Mononuclear cell (primary cell): ENCODE results near the gene TGFB2. TPM values are rescaled to one million over a fixed set of nuclear protein-coding genes. Genes with fewer than 3 reads are reported as not detected.

Experiments
- H3K27me3 ChIP-seq: 2 replicates; pipeline ENCODE4 v1.6.0; 2011; ENCODE audit warnings: low read length, control low read depth; ENCODE audit not compliant: insufficient read depth
- H3K4me1 ChIP-seq: 2 replicates; pipeline ENCODE4 v1.5.1; 2011; ENCODE audit warnings: mild to moderate bottlenecking, low read length, control low read depth; ENCODE audit not compliant: insufficient read depth
- H3K4me3 ChIP-seq: 2 replicates; pipeline ENCODE4 v1.5.1; 2011; ENCODE audit warnings: mild to moderate bottlenecking, low read length, moderate library complexity
- H3K9me3 ChIP-seq: 2 replicates; pipeline ENCODE4 v1.5.1; 2011; ENCODE audit warnings: low read depth, mild to moderate bottlenecking, control low read depth, low read length
- total RNA-seq: library from RNA; depleted of rRNA; stranded (reverse); fragments of >200 nt; gene quantifications from one replicate; pipeline ENCODE4 v1.2.3, GENCODE V29; 2012

TGFB2 gene
- total RNA-seq, 1 donor: 0.31 TPM

DNA sequence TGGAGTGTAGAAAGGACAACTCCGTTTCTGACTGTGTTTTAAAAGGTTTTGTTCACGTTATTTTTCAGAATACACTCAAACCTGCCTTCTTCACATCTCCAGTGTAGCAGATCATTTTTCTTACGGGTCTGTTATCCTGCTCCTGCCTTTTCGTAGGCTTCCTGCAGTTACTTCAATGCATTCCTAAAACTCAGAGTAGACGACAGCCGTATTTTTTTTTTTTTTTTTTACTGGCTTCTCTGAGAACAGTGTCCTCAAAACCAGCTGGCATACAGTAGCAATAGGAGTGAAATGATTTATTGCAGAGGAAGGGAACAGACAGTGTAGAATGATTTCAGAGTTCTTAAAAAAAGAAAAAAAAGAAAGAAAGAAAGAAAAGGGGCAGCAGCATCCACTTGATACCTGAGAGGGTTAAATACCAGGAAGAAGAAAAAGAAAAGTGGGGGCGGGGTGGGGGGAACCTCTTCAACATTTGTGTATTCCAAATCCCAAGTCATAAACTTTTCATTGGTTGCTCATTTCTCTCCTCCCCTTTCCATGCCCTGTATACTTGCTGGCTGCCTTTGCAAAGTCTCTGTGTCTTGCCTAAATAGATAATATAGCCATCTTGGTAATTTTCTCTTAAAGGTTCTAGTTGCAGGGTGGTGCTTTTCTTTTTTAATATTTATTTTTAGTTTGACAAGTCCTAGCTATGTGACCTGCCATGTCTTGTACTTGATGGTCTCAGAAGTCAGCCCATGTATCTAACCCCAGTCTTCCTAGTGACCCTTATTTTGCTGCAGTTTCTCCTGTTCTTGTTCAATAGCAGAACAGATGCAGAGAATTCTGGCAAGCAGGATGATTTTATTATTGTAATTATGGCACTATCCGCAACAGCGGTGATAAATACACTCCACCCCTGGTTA, 2.8 kb downstream of the TGFB2 start:
- H3K4me1 ChIP-seq: peaks cover 36% of the 10 kb centered on the region
- H3K4me3 ChIP-seq: no peak overlapping the region
- no peaks in the 10 kb centered on the region for H3K9me3 ChIP-seq
- H3K27me3 ChIP-seq: peaks cover 60% of the 10 kb centered on the region

DNA sequence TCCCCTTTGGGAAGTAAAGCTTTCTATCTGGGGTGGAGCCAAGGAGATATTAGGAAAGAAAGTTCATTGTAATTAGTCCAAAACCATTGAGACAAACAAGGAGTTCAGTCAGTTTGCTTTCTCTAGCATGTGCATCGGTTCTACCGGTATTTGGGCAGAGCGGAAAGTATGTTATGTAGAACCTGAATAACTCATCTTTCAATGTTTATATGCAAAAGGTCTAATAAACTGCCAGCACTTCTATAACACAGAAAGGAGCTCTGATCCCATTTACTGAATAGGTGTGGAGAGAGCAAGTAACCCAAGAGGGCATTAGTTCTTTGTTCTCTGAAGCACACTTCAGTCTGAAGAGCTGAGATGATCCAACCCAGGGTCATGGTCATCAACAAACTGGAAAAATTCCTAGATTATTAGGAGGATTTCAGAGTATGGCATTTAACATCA, 3.5 kb downstream of the TGFB2 start:
- no peaks in the 10 kb centered on the region for H3K9me3 ChIP-seq
- no peak overlapping the region for H3K4me3 ChIP-seq
- H3K27me3 ChIP-seq: peaks cover 56% of the 10 kb centered on the region
- peaks cover 36% of the 10 kb centered on the region for H3K4me1 ChIP-seq

DNA sequence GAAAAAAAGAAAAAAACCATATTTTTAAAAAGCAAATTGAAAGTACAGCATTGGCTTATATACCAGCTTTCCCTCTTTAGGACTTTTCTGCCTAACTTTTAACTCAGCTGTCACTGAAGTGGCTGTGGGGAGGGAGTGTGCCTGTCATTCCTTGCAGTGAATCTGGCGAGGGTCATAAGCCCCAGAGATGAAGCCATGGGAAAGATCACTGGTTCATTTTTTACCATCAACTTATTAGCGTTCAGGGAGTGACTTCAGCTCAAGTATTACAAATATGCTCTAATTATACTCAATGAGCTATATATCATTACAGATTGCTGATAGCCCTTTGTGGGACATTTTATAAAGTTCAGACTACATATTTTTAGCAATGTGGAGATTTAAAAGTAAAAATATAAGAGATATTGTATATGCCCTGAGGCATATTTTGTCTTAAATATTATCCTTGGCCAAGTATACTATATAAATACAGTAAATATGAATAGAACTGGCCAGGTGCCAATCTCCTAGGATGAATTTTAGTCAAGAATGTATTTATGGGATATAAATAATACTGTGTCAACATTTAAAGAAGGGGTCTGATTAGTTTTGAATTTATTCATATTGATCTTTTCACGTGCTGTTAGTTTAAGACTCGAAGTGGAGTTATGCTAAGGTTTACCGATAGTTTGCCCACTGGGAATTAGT, 4.4 kb downstream of the TGFB2 start:
- no peaks in the 10 kb centered on the region for H3K9me3 ChIP-seq
- H3K27me3 ChIP-seq: peaks cover 49% of the 10 kb centered on the region
- no peak overlapping the region for H3K4me3 ChIP-seq
- peaks cover 36% of the 10 kb centered on the region for H3K4me1 ChIP-seq

DNA sequence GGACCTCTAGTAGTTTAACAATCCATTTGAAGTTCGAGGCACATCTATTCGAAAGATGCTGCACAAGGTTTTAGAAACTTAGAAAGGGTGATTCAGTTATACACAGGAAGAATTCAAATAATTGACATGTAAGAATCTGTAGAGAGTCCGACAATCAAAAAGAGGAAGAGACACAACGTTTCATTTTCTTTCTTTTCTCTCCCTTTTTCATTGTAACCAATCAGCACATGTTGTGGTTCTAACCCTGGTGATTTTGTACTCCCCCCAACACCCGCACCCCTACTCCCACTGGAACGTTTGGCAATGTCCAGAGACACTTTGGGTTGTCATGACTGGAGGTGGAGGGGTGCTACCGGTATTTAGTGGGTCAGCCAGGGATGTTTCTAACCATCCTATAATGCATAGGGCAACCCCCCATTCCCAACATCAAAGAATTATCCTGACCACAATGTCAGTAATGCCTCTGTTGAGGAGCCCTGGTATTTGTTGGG, 4.9 kb downstream of the TGFB2 start:
- no peak overlapping the region for H3K4me3 ChIP-seq

DNA sequence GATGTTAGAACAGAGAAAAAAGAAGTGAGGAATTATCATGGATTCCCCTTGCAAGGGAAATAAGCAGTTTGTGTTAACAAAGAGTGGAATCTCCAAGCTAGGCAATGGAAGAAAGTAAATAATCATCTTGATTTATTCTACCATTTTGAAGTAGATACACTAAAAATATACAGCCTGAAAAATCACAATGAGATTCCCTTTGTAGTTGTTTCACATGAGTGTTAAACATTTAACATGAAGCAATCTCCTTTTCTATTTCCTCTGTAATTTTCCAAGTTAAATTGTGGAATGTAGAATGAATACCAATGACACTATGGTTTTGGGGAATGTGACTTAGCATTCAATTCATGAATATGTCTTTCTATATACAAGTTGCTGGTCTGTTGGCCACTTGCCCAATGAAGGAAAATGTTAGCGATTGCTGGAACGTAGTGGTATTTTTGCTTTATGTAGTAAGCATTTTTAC, 5.7 kb downstream of the TGFB2 start:
- Histone ChIP-seq H3K4me1 (peaks cover 23% of the 10 kb centered on the region), H3K27me3 (peaks cover 35% of the 10 kb centered on the region), H3K9me3 (no peaks in the 10 kb centered on the region), H3K4me3 (no peak overlapping the region)

More for the DNA sequence above, 4.9 kb downstream of the TGFB2 start:
- Histone ChIP-seq H3K4me1 (peaks cover 30% of the 10 kb centered on the region), H3K27me3 (peaks cover 43% of the 10 kb centered on the region), H3K9me3 (no peaks in the 10 kb centered on the region)

DNA sequence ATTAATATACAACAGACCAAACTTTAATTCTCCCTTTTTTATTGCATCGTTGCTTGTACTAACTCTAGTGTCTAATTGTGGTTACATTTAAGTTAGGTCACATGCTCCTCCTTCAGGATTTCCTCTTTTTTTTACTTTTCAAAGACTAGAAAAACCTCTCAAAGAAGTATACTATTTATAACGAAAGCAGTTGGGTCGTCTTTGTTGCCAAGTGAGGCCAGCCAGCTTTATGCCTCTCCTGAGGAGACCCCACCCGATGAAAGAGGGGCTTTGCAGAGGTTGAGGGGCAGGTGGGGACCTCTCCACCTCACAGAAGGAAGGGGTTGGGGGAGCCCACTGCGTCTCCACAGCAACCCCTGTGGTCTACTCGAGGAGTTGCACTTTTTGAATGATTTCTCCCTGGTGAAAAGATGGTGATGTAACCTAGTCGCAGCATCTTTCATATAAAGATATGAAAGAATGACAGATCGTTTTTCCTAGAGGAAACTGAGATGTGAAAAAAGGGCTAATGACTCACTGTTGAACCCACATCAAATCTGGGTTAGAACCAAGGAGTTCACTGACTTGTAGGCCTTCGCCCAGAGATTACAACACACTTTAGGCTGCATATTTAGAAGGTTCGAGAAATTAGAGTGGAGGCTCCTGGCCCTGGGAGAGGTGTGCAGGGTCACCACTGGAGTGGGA, 6.4 kb downstream of the TGFB2 start:
- Histone ChIP-seq H3K27me3 (peaks cover 28% of the 10 kb centered on the region), H3K9me3 (no peaks in the 10 kb centered on the region), H3K4me1 (peaks cover 16% of the 10 kb centered on the region), H3K4me3 (peak overlapping the region; percentile 11)

DNA sequence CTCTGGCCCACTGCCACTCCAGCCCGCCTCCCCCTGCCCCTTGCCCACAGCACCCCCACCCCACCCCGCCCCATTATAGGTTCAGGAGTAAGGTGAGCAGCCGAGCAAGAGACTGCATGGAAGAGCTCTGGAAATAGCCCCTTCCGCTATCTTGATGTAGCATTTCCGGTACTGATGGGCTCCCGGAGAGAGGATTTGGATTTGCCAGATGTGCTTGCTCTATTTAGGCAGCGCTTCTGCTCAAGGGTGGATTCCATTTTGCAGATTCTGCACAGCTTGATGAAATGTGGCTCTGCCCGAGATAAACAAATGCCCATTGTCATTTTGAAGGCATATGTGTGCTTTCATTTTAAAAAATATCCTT, 6.9 kb downstream of the TGFB2 start:
- peaks cover 23% of the 10 kb centered on the region for H3K27me3 ChIP-seq
- no peaks in the 10 kb centered on the region for H3K9me3 ChIP-seq
- H3K4me3 ChIP-seq: no peak overlapping the region
- H3K4me1 ChIP-seq: peaks cover 10% of the 10 kb centered on the region

DNA sequence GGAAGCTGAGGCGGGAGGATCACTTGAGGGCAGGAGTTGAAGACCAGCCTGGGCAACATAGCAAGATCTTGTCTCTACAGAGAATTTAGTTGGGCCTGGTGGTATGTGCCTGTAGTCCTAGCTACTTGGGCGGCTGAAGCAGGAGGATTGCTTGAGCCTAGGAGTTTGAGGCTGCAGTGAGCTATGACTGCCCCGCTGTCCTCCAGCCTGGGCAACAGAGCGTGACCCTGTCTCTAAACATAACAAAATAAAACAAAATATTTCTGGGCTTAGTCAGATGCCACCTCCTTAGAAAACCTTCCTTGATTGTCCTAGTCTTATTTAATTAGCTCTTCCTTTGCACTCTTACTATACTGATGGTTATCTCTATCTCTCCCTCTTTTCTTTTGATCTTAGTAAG, 8.5 kb downstream of the TGFB2 start:
- H3K27me3 ChIP-seq: peaks cover 9% of the 10 kb centered on the region
- H3K4me3 ChIP-seq: no peak overlapping the region
- no peaks in the 10 kb centered on the region for H3K9me3 ChIP-seq
- H3K4me1 ChIP-seq: peaks cover 4% of the 10 kb centered on the region

DNA sequence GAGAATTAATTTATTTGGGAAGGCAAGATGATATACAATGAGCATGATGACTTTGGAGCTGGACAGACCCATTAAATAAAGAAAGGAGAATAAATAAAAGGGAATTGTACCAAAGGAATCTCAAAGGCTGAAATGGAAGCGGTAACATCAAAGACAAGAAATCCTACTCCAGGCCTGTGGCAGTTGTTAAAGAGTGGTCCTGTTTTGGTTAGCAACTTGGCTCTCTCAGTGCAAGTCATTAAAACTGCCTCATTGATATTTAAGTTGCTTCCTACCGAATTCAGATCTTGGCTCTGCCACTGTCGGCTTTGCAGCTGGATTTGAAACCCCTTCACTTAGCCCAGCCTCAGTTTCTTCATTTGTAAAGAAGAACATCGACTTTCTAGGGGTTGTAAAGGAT, 10.1 kb downstream of the TGFB2 start:
- no peaks in the 10 kb centered on the region for H3K27me3 ChIP-seq

DNA sequence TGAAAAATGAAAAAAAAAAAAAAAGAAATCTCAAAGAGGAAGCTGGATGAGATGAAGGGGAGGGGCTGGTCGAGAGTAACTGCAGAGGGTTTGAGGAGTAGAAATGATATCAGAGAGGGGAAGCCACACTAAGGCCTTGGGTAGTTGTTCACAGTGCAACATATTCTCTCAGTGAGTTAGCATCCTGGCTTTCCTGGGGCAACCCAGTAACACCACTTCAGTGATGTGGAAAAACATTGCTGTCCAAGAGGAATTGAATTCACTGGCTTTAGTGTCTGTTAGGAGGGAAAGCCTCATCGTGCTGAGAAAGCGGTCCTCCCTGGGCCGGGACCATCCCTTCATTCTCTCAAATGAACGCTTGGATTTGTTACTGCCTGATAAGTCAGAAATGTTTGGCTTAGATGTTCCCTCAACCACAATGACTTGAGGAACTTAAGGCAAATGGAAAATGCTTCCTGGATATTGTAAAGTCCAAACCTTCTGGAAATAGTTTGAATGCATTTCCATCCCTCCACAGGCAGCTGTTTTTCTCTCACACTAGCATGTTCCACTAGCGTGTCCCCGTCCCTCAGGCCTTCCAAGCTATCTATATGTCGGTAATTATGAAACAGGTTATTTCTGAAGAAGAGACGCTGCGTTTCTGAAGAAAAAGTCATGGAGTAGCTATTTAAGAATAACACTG, 12.2 kb downstream of the TGFB2 start:
- no peaks in the 10 kb centered on the region for H3K4me1 ChIP-seq
- H3K9me3 ChIP-seq: no peaks in the 10 kb centered on the region
- H3K27me3 ChIP-seq: no peaks in the 10 kb centered on the region

More for the DNA sequence above, 10.1 kb downstream of the TGFB2 start:
- Histone ChIP-seq H3K4me3 (no peak overlapping the region), H3K9me3 (no peaks in the 10 kb centered on the region), H3K4me1 (peaks cover 4% of the 10 kb centered on the region)

DNA sequence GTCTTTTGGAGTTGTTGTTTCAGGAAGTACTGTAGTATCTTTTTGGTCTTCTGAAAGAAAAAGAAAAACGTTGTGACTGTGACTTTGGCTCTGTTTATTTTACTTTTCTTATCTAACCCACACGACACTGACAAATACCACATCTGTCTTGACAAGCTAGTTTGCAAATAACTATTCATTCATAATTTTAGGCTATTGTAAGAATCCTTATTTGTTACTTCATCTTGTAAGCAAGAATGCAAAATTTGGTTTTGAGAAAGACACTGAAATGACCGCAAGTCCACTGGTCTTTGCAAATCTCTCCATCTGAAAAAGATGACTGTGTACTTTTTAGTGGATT, 12.7 kb downstream of the TGFB2 start:
- Histone ChIP-seq H3K4me3 (no peak overlapping the region), H3K9me3 (no peaks in the 10 kb centered on the region), H3K27me3 (no peaks in the 10 kb centered on the region), H3K4me1 (no peaks in the 10 kb centered on the region)

More for the DNA sequence above, 12.2 kb downstream of the TGFB2 start:
- no peak overlapping the region for H3K4me3 ChIP-seq

DNA sequence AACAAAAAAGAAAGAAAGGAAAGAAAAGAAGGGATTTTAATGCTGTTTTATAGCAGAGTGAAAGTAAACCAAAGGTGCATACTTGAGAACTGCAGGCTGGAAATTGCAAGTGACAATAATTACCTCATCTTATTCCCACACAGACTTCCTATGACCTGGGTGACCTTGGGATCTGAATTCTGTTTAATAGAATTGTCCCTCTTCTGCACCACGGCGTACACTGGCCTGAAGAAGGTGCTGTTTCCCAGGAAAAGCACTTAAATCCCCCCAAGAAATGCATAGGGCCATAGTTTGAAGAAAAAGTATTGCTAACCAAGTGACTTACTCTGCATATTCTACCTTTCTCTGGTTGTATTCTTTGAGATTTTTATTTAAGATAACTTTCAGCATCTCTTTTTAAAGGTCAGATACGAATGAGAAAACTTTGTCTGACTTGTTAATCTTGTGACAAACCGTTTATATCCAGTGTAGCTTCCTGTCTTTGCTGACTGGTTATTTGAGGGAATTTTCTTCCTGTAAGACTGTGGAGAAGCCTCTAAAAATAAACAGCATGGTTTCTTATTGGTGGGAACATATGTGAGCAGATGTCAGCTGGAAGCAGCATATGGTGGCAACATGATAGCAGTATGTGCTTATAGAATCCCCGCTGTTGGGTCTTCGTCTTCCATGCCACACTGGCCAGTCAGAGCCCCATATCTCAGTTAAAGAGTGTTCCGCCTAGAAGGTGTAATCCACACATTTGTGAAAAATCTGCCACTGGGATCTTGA, 16.3 kb downstream of the TGFB2 start:
- H3K4me3 ChIP-seq: no peak overlapping the region
- no peaks in the 10 kb centered on the region for H3K9me3 ChIP-seq
- no peaks in the 10 kb centered on the region for H3K4me1 ChIP-seq
- no peaks in the 10 kb centered on the region for H3K27me3 ChIP-seq

DNA sequence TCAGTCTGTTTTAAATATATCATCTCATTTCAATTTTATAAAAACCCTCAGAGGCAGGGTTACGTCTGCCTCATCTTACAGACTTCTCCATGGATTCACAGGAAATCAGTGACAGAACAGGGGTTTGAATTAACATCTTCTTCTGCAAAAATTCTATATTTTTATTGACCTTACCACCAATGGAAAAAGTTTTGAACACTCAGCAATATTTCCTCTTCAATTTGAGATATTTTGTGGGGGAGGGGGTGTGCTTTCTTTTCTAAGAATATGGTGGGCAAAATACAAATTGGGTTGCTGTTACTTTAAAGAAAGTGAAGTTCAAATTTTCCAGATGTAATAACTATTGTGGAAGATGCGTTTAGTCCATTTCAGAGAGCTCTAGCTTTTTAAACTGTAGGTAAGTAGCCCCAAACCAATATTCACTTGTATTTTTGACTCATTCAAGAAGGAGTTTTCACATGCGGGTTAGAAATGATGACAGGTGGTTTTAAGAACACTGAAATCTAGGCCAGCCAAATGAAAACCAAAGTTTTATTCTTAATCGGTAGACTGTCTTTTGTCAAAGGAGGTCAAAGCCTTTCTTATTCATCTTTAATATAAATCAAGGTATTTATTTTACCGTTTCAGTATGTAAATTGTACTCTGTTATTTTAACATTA, 17.4 kb downstream of the TGFB2 start:
- H3K4me3 ChIP-seq: no peak overlapping the region
- H3K4me1 ChIP-seq: no peaks in the 10 kb centered on the region
- no peaks in the 10 kb centered on the region for H3K9me3 ChIP-seq
- no peaks in the 10 kb centered on the region for H3K27me3 ChIP-seq
